T-helper 1 cell treated with Interleukin-12 subunit alpha and Interleukin-12 subunit beta and Interleukin-4 antibody, amounts not matched to agents 30 μg/mL and 1 μg/mL, for 36 hours (primary cell): Measurements from ENCODE around the gene NOTCH1.

Source experiments
- H3K27ac Mint-ChIP-seq: one replicate; pipeline ENCODE4 v1.8.0; 2021; ENCODE audit warnings: mild to moderate bottlenecking, mixed read lengths
- H3K27me3 Mint-ChIP-seq: one replicate; pipeline ENCODE4 v1.8.0; 2021; ENCODE audit warnings: low read depth, mixed read lengths
- H3K36me3 Mint-ChIP-seq: one replicate; pipeline ENCODE4 v1.8.0; 2021; ENCODE audit warnings: low read depth, mixed read lengths
- H3K4me1 Mint-ChIP-seq: one replicate; pipeline ENCODE4 v1.8.0; 2021; ENCODE audit warnings: low read depth, mixed read lengths
- H3K4me3 Mint-ChIP-seq: one replicate; pipeline ENCODE4 v1.8.0; 2021; ENCODE audit warnings: mild to moderate bottlenecking, moderate library complexity, mixed read lengths
- H3K9me3 Mint-ChIP-seq: one replicate; pipeline ENCODE4 v1.8.0; 2021; ENCODE audit warnings: mixed read lengths

Gene NOTCH1

DNA sequence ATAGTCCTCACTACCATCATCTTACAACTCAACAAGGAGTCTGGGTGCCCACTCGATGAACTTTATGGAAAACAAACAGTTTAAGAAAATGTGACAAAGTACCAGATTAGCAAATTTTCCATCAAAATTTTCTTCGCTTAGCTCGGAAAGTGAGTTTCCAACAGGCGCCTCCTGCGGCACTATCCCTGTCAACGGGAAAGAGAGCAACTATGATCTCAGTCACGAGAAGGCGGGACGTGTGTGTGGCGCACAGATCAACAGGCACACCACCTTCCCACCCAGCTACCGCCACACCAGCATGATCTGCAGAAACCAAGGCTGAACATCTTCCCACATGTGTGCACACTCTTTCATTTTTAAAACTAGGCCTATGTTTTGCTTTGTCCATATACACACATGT, 92.5 kb downstream of the NOTCH1 start:
- Mint-ChIP-seq H3K4me1 (no peaks in the 10 kb centered on the region), H3K9me3 (no peaks in the 10 kb centered on the region), H3K27ac (no peak overlapping the region), H3K4me3 (no peak overlapping the region), H3K27me3 (no peaks in the 10 kb centered on the region), H3K36me3 (peaks cover 29% of the 10 kb centered on the region)

DNA sequence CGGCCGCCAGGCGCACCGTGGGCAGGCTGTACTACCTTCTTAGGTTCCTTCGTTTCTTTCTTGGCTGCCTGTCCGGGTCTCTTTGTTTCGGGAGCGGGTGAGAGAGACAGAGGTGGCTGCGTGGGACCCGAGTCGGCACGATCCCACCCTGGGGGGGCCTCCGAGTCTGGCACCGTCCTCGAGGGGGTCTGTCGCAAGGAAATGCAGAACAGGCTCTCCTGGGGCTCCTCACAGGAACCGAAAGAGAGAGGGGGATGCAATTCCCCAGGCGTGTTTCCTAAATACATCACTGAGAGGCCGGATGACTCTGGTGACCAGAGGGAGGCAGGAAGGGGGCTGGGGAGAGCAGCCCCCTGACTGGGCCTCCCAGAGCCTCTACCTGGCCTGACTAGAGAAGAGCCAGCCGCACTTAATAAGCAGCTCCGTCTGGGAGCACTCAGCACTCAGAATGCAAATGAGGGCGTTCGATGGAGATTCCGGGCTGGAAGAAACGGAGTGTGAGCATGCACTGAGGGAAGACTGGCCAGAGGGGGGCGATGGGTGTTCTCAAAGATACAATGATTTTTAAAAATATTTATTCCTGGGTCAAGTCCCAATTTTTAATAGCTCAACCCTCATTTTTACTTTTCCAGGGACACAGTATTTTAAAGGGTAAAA, 94.5 kb downstream of the NOTCH1 start:
- Mint-ChIP-seq H3K9me3 (no peaks in the 10 kb centered on the region), H3K36me3 (peaks cover 44% of the 10 kb centered on the region), H3K27ac (no peak overlapping the region), H3K4me3 (no peak overlapping the region), H3K27me3 (no peaks in the 10 kb centered on the region), H3K4me1 (no peaks in the 10 kb centered on the region)

DNA sequence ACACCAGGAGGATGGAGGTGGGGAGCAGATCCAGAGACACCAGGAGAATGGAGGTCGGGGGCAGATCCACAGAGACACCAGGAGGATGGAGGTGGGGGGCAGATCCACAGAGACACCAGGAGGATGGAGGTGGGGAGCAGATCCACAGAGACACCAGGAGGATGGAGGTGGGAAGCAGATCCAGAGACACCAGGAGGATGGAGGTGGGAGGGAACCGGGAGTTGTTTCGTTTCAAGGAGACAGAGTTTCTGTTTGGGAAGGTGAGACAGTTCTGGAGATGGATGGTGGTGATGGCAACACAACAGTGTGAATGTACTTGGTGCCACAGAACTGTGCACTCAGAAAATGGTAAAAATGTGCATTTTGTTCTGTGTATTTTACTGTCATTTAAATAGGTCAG, 97.2 kb downstream of the NOTCH1 start:
- no peak overlapping the region for H3K27ac Mint-ChIP-seq
- no peak overlapping the region for H3K4me3 Mint-ChIP-seq
- peaks cover 42% of the 10 kb centered on the region for H3K36me3 Mint-ChIP-seq
- no peaks in the 10 kb centered on the region for H3K9me3 Mint-ChIP-seq
- no peaks in the 10 kb centered on the region for H3K27me3 Mint-ChIP-seq
- peaks cover under 1% of the 10 kb centered on the region for H3K4me1 Mint-ChIP-seq

DNA sequence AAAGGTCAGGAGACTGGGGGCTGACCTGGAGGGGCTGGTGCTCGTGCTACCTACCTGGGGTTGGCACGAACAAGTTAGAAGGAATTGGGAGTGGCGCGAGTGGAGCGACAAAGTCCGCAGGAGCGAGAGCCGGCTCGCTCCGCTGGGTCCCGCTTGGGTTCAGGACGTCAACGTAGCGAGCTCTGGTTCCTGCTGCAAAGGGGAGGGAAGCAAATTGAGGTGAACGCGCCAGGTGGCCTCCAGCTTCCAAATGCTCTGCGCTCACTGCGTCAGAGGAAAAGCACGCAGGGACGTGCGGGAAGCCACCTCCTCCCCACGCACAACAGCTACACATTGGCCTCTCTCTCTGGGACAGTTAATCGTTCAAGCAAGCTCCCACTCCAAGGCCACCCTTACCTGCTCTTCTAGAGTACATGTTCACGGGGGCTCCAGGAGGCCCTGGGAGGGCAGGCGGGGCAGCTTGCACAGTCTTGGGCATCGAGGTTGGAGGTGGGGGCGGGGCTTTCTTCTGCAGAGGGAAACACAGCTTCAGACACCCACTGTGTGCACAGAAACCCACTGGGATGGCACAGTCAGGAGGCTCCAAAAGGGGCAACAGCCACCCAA, 98.6 kb downstream of the NOTCH1 start:
- Mint-ChIP-seq H3K27me3 (no peaks in the 10 kb centered on the region), H3K9me3 (no peaks in the 10 kb centered on the region), H3K4me3 (no peak overlapping the region), H3K36me3 (peaks cover 46% of the 10 kb centered on the region), H3K4me1 (peaks cover 2% of the 10 kb centered on the region), H3K27ac (no peak overlapping the region)

DNA sequence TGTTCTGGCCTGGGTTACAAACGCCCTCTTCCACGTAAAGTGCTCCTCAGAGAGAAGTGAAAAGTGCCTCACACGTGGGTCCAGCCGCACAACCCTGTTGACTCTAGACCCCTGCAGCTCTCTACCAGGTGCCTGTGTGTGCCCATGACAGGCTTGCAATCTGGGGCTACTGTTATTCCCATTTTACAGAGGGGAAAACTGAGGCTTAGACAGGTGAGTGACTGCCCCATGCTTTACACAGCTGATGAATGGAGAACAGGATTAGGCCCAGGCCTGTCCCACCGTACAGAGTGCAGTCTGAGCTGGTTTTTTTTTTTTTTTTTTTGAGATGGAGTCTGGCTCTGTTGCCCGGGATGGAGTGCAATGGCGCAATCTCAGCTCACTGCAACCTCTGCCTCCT, 100.0 kb downstream of the NOTCH1 start:
- peaks cover 2% of the 10 kb centered on the region for H3K4me1 Mint-ChIP-seq
- H3K36me3 Mint-ChIP-seq = peaks cover 46% of the 10 kb centered on the region
- H3K27ac Mint-ChIP-seq = no peak overlapping the region
- no peaks in the 10 kb centered on the region for H3K27me3 Mint-ChIP-seq
- no peaks in the 10 kb centered on the region for H3K9me3 Mint-ChIP-seq
- no peak overlapping the region for H3K4me3 Mint-ChIP-seq
